ENCODE results near the gene MAPK12. TPM values are rescaled to one million over a fixed set of nuclear protein-coding genes. Genes with fewer than 3 reads are reported as not detected.

MAPK12 gene
- 24.9 and 25.0 TPM in 2 replicates for total RNA-seq (2022)
- percentile 40 among the genes with signal in this experiment for Bru-seq, nascent RNA
- percentile 60 among the genes with signal in this experiment for BruChase-seq, experiment 1, labeled RNA remaining after a 6-hour chase
- BruChase-seq, experiment 2, labeled RNA remaining after a 2-hour chase, result percentile 51 among the genes with signal in this experiment
- long read RNA-seq, transcript MAPK12-201 (12 exons, 1,918 nt), result major isoform, 27 of 68 reads
- long read RNA-seq, partial matches to known transcripts, result 18 of 68 reads
- long read RNA-seq, other reads (novel, unspliced or antisense), result 17 of 68 reads

GRCh38 chr22:50261615-50262459, at the start of gene MAPK12:
MAPK12 (minus strand) TSS chr22:50261683; CDS start chr22:50261509, 174 bp downstream.
- BruUV-seq (replicated peaks), result no TSS peak
- no peaks in the 10 kb centered on the region for H3K9me3 Mint-ChIP-seq (ENCODE audit: unreplicated experiment)
- H3K4me1 Mint-ChIP-seq (ENCODE audit: insufficient read depth, unreplicated experiment), result peaks cover 5% of the 10 kb centered on the region
- DNase-seq (ENCODE audit: unreplicated experiment), result no peak
- intact Hi-C loops (cut with micrococcal nuclease), result no loop called here
- peak within 1 kb of the TSS; percentile 66 for H3K4me3 Mint-ChIP-seq (ENCODE audit: unreplicated experiment)
- CTCF ChIA-PET, result interaction anchor here (0.9 to 1.6 kb wide), 4 partner anchors 9 to 14 kb away, joined by 4 to 9 read pairs (median 6); no protein-coding TSS in a partner anchor
- no peaks in the 10 kb centered on the region for H3K27me3 Mint-ChIP-seq (ENCODE audit: insufficient read depth, unreplicated experiment)
- H3K36me3 Mint-ChIP-seq (ENCODE audit: insufficient read depth, unreplicated experiment), result no peaks in the 10 kb centered on the region
- TF ChIP-seq CTCF (IDR thresholded peaks at IDR 0.05; ENCODE audit: unreplicated experiment), result no peak
- POLR2A ChIA-PET, result interaction anchor here (0.7 to 2.3 kb wide), 8 partner anchors 10 to 65 kb away, joined by 3 to 11 read pairs (median 5); partner anchors contain the start of genes DENND6B, HDAC10 and PLXNB2
- no peak within 1 kb of the TSS for H3K27ac Mint-ChIP-seq (ENCODE audit: low read depth, unreplicated experiment)

GRCh38 chr22:50310949-50311444, 49.5 kb upstream of the MAPK12 start:
- H3K9me3 Mint-ChIP-seq (ENCODE audit: unreplicated experiment), result no peaks in the 10 kb centered on the region
- BruUV-seq (replicated peaks), result no TSS peak
- ChIA-PET CTCF (interaction anchor here (0.6 to 1.5 kb wide), 2 partner anchors 31 to 58 kb away, joined by 4 read pairs; no protein-coding TSS in a partner anchor), POLR2A (no interaction called here)
- H3K27me3 Mint-ChIP-seq (ENCODE audit: insufficient read depth, unreplicated experiment), result no peaks in the 10 kb centered on the region
- no peak overlapping the region for H3K27ac Mint-ChIP-seq (ENCODE audit: low read depth, unreplicated experiment)
- peaks cover 7% of the 10 kb centered on the region for H3K36me3 Mint-ChIP-seq (ENCODE audit: insufficient read depth, unreplicated experiment)
- TF ChIP-seq CTCF (IDR thresholded peaks at IDR 0.05; ENCODE audit: unreplicated experiment), result no peak
- DNase-seq (ENCODE audit: unreplicated experiment), result no peak
- intact Hi-C loops (cut with micrococcal nuclease), result no loop called here
- H3K4me1 Mint-ChIP-seq (ENCODE audit: insufficient read depth, unreplicated experiment), result peaks cover 10% of the 10 kb centered on the region
- H3K4me3 Mint-ChIP-seq (ENCODE audit: unreplicated experiment), result no peak overlapping the region

DNA sequence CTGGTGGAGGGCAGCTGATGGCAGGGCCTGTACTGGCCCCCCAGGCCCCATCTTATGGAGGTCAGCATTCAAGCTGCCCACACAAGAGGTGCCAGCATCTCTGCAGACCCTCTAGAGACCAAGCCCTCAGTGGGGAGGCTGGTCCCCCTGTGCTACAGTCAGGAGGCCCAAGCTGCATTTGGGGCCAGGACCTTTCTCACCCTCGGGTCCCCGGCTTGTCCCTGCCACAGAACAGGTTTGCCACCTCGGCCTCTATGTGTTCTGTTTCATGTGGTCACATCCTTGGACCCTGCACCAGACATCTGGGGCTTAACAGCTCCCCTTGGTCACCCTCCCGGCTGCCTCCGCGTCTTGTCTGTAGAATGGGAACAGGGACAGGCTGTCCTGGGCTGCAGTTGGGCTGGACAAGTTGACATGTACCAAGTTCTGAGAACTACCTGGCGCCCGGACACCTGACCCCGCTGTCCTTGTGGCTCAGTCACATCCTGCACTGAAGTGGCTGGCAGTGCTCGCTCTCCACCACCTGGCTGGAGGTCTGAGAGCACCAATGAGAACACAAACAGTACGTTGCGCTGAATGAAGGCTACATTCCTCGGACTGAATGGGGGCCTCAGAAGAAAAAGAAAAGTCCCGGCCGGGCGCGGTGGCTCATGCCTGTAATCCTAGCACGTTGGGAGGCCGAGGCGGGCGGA, 48.7 kb upstream of the MAPK12 start:
- no peak overlapping the region for H3K27ac Mint-ChIP-seq (ENCODE audit: low read depth, unreplicated experiment)
- H3K4me3 Mint-ChIP-seq (ENCODE audit: unreplicated experiment), result no peak overlapping the region

More for the DNA sequence above, 48.7 kb upstream of the MAPK12 start:
- peaks cover 10% of the 10 kb centered on the region for H3K4me1 Mint-ChIP-seq (ENCODE audit: insufficient read depth, unreplicated experiment)
- DNase-seq (ENCODE audit: unreplicated experiment), result no peak
- H3K36me3 Mint-ChIP-seq (ENCODE audit: insufficient read depth, unreplicated experiment), result peaks cover 9% of the 10 kb centered on the region
- H3K9me3 Mint-ChIP-seq (ENCODE audit: unreplicated experiment), result no peaks in the 10 kb centered on the region
- intact Hi-C loops (cut with micrococcal nuclease), result no loop called here
- no TSS peak for BruUV-seq (replicated peaks)
- no peaks in the 10 kb centered on the region for H3K27me3 Mint-ChIP-seq (ENCODE audit: insufficient read depth, unreplicated experiment)
- no peak for TF ChIP-seq CTCF (IDR thresholded peaks at IDR 0.05; ENCODE audit: unreplicated experiment)
- CTCF ChIA-PET, result interaction anchor here (0.7 to 1.3 kb wide), 3 partner anchors 11 to 16 kb away, joined by 3 to 5 read pairs (median 3); no protein-coding TSS in a partner anchor
- POLR2A ChIA-PET, result interaction anchor here (1.2 kb wide), 1 partner anchor 31 kb away, joined by 4 read pairs; no protein-coding TSS in a partner anchor
